ENCODE measurements around the gene CNTNAP5.
A peak's percentile ranks its signal among the peaks of the same experiment; 100 is the strongest.

CNTNAP5 gene

GRCh38 chr2:124678043-124678442 lies 653.0 kb downstream of the CNTNAP5 start:
- Histone ChIP-seq H3K4me2 (ENCODE audit: low read length) (no peak overlapping the region), H2AK5ac (ENCODE audit: low read length) (no peak overlapping the region), H3K27ac (ENCODE audit: low read depth, low read length) (peak overlapping the region; percentile 59), H2BK120ac (ENCODE audit: insufficient read depth, low read length, poor library complexity) (no peak overlapping the region), H3K79me2 (ENCODE audit: control insufficient read depth, insufficient read depth, low read length, poor library complexity) (no peaks in the 10 kb centered on the region), H3K18ac (ENCODE audit: low read length) (no peak overlapping the region), H3K36me3 (ENCODE audit: control insufficient read depth in 1 of 2, insufficient read depth in 2 of 2, low read length in 2 of 2) (no peaks in the 10 kb centered on the region), H2BK5ac (ENCODE audit: low read depth, low read length, poor library complexity) (no peak overlapping the region), H3K79me1 (ENCODE audit: low read length) (no peaks in the 10 kb centered on the region), H3K27me3 (ENCODE audit: insufficient read depth, low read length) (no peaks in the 10 kb centered on the region), H4K91ac (ENCODE audit: low read depth, low read length) (no peak overlapping the region), H3K4ac (ENCODE audit: low read depth, low read length) (no peak overlapping the region), H4K12ac (ENCODE audit: low read depth, low read length) (no peak overlapping the region), H3K9me3 (ENCODE audit: insufficient read depth, low read depth, low read length) (no peaks in the 10 kb centered on the region), H2AFZ (ENCODE audit: insufficient read depth, low read length, poor library complexity) (no peak overlapping the region), H3K4me3 (ENCODE audit: low read depth, low read length) (no peak overlapping the region), H4K8ac (ENCODE audit: low read depth, low read length) (no peak overlapping the region), H3K4me1 (ENCODE audit: control insufficient read depth in 1 of 2, insufficient read depth in 2 of 2, low read length in 2 of 2) (peaks cover 3 to 4% of the 10 kb centered on the region in 2 experiments), H3K14ac (ENCODE audit: low read length) (no peak overlapping the region), H3K23ac (ENCODE audit: low read length) (no peak overlapping the region), H2BK12ac (ENCODE audit: low read length) (no peak overlapping the region), H3K9ac (ENCODE audit: low read length) (no peak overlapping the region)
- no peak for DNase-seq
- WGBS (ENCODE audit: extremely low coverage, insufficient coverage, insufficient read length): no CpG with 5 or more reads among the region's 2 CpGs

DNA sequence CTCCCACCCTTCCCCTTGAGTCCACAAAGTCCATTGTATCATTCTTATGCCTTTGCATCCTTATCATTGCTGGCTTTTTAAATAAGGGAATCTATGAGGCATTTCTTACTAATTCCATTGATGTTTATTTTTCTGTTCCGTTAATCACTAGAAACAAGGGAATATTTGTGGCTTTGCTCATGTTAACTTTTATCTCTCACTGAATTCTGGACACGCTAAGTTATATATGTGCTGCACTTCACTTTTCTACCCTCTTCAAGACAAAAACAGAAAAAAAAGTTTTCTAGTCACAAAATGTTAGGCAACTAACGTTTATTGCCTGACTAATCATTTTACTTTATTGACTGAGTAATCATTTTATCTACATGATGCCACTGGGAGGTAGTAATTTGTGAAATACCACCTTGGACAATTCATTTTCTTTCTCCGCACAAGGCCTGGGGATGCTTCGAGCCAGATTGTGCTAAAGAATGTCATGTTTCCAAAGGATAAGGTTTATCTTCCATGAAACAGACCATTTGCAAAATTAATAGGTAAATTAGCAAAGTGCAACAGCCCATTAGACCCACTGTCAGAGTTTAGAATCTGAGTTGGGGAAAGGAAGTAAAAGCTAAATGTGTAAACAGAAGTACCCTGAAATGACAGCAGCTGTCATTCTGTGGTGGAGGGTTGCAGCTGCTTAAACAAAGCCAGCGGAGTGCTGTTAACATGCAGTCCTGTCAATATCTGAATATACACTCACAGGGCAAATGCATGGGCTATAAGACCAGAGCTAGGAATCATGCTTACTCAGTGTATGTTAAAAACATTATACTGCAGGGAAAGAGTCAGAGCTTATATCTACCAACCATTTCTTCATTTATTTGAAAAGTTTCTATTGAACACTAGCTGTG lies 658.7 kb downstream of the CNTNAP5 start:
- no peak overlapping the region for H2BK5ac ChIP-seq (ENCODE audit: low read depth, low read length, poor library complexity)
- DNase-seq: no peak
- WGBS (ENCODE audit: extremely low coverage, insufficient coverage, insufficient read length): no CpG with 5 or more reads among the region's 6 CpGs
- no peak overlapping the region for H3K9ac ChIP-seq (ENCODE audit: low read length)
- H2BK12ac ChIP-seq (ENCODE audit: low read length): no peak overlapping the region
- H3K4me2 ChIP-seq (ENCODE audit: low read length): no peak overlapping the region
- H3K9me3 ChIP-seq (ENCODE audit: insufficient read depth, low read depth, low read length): no peaks in the 10 kb centered on the region
- H3K18ac ChIP-seq (ENCODE audit: low read length): no peak overlapping the region
- no peak overlapping the region for H4K91ac ChIP-seq (ENCODE audit: low read depth, low read length)
- H3K79me1 ChIP-seq (ENCODE audit: low read length): no peaks in the 10 kb centered on the region
- no peak overlapping the region for H3K23ac ChIP-seq (ENCODE audit: low read length)
- H3K36me3 ChIP-seq (ENCODE audit: control insufficient read depth in 1 of 2, insufficient read depth in 2 of 2, low read length in 2 of 2): no peaks in the 10 kb centered on the region
- no peak overlapping the region for H3K4ac ChIP-seq (ENCODE audit: low read depth, low read length)
- H3K14ac ChIP-seq (ENCODE audit: low read length): no peak overlapping the region
- no peak overlapping the region for H4K12ac ChIP-seq (ENCODE audit: low read depth, low read length)
- H2AFZ ChIP-seq (ENCODE audit: insufficient read depth, low read length, poor library complexity): no peak overlapping the region
- H2AK5ac ChIP-seq (ENCODE audit: low read length): no peak overlapping the region
- no peak overlapping the region for H3K4me3 ChIP-seq (ENCODE audit: low read depth, low read length)
- H3K27me3 ChIP-seq (ENCODE audit: insufficient read depth, low read length): no peaks in the 10 kb centered on the region
- no peaks in the 10 kb centered on the region for H3K79me2 ChIP-seq (ENCODE audit: control insufficient read depth, insufficient read depth, low read length, poor library complexity)
- H3K4me1 ChIP-seq (ENCODE audit: control insufficient read depth in 1 of 2, insufficient read depth in 2 of 2, low read length in 2 of 2): peaks cover 0 to under 1% of the 10 kb centered on the region in 2 experiments
- H4K8ac ChIP-seq (ENCODE audit: low read depth, low read length): no peak overlapping the region
- no peak overlapping the region for H2BK120ac ChIP-seq (ENCODE audit: insufficient read depth, low read length, poor library complexity)
- H3K27ac ChIP-seq (ENCODE audit: low read depth, low read length): no peak overlapping the region

GRCh38 chr2:124689348-124689747 lies 664.3 kb downstream of the CNTNAP5 start:
- Histone ChIP-seq H2AK5ac (ENCODE audit: low read length) (no peak overlapping the region), H3K79me1 (ENCODE audit: low read length) (no peaks in the 10 kb centered on the region), H3K79me2 (ENCODE audit: control insufficient read depth, insufficient read depth, low read length, poor library complexity) (no peaks in the 10 kb centered on the region), H3K4me3 (ENCODE audit: low read depth, low read length) (no peak overlapping the region), H3K27ac (ENCODE audit: low read depth, low read length) (no peak overlapping the region), H3K18ac (ENCODE audit: low read length) (no peak overlapping the region), H3K27me3 (ENCODE audit: insufficient read depth, low read length) (no peaks in the 10 kb centered on the region), H2BK120ac (ENCODE audit: insufficient read depth, low read length, poor library complexity) (no peak overlapping the region), H3K36me3 (ENCODE audit: control insufficient read depth in 1 of 2, insufficient read depth in 2 of 2, low read length in 2 of 2) (no peaks in the 10 kb centered on the region), H2BK5ac (ENCODE audit: low read depth, low read length, poor library complexity) (no peak overlapping the region), H3K4ac (ENCODE audit: low read depth, low read length) (no peak overlapping the region), H3K4me2 (ENCODE audit: low read length) (no peak overlapping the region), H3K9me3 (ENCODE audit: insufficient read depth, low read depth, low read length) (no peaks in the 10 kb centered on the region), H4K12ac (ENCODE audit: low read depth, low read length) (no peak overlapping the region), H2AFZ (ENCODE audit: insufficient read depth, low read length, poor library complexity) (no peak overlapping the region), H3K14ac (ENCODE audit: low read length) (no peak overlapping the region), H3K4me1 (ENCODE audit: control insufficient read depth in 1 of 2, insufficient read depth in 2 of 2, low read length in 2 of 2) (no peaks in the 10 kb centered on the region), H3K23ac (ENCODE audit: low read length) (no peak overlapping the region), H4K91ac (ENCODE audit: low read depth, low read length) (no peak overlapping the region), H2BK12ac (ENCODE audit: low read length) (no peak overlapping the region), H3K9ac (ENCODE audit: low read length) (no peak overlapping the region), H4K8ac (ENCODE audit: low read depth, low read length) (no peak overlapping the region)
- DNase-seq: no peak
- WGBS (ENCODE audit: extremely low coverage, insufficient coverage, insufficient read length): no CpG with 5 or more reads among the region's 3 CpGs

GRCh38 chr2:124692216-124692615 lies 667.1 kb downstream of the CNTNAP5 start:
- DNase-seq: no peak
- no peaks in the 10 kb centered on the region for H3K79me1 ChIP-seq (ENCODE audit: low read length)
- H2BK120ac ChIP-seq (ENCODE audit: insufficient read depth, low read length, poor library complexity): no peak overlapping the region
- H3K4me3 ChIP-seq (ENCODE audit: low read depth, low read length): no peak overlapping the region
- H3K4me2 ChIP-seq (ENCODE audit: low read length): no peak overlapping the region
- no peak overlapping the region for H4K91ac ChIP-seq (ENCODE audit: low read depth, low read length)
- no peak overlapping the region for H2BK5ac ChIP-seq (ENCODE audit: low read depth, low read length, poor library complexity)
- no peak overlapping the region for H4K8ac ChIP-seq (ENCODE audit: low read depth, low read length)
- no peak overlapping the region for H2AFZ ChIP-seq (ENCODE audit: insufficient read depth, low read length, poor library complexity)
- no peak overlapping the region for H3K4ac ChIP-seq (ENCODE audit: low read depth, low read length)
- H4K12ac ChIP-seq (ENCODE audit: low read depth, low read length): no peak overlapping the region
- no peak overlapping the region for H2BK12ac ChIP-seq (ENCODE audit: low read length)
- no peaks in the 10 kb centered on the region for H3K9me3 ChIP-seq (ENCODE audit: insufficient read depth, low read depth, low read length)
- no peak overlapping the region for H3K18ac ChIP-seq (ENCODE audit: low read length)
- no peaks in the 10 kb centered on the region for H3K79me2 ChIP-seq (ENCODE audit: control insufficient read depth, insufficient read depth, low read length, poor library complexity)
- no peak overlapping the region for H3K9ac ChIP-seq (ENCODE audit: low read length)
- no peaks in the 10 kb centered on the region for H3K4me1 ChIP-seq (ENCODE audit: control insufficient read depth in 1 of 2, insufficient read depth in 2 of 2, low read length in 2 of 2)
- H3K27ac ChIP-seq (ENCODE audit: low read depth, low read length): no peak overlapping the region
- no peaks in the 10 kb centered on the region for H3K27me3 ChIP-seq (ENCODE audit: insufficient read depth, low read length)
- H2AK5ac ChIP-seq (ENCODE audit: low read length): no peak overlapping the region
- no peak overlapping the region for H3K14ac ChIP-seq (ENCODE audit: low read length)
- H3K36me3 ChIP-seq (ENCODE audit: control insufficient read depth in 1 of 2, insufficient read depth in 2 of 2, low read length in 2 of 2): no peaks in the 10 kb centered on the region
- H3K23ac ChIP-seq (ENCODE audit: low read length): no peak overlapping the region
